MM.1S (cell line): ENCODE results near the gene SRA1.
"Not testable (repeated sequence)": the region's sequence is repeated elsewhere in the genome, so short reads cannot be mapped to it uniquely, and the experiment has no call there.

Experiments
- DNase-seq: peaks from one replicate; pipeline ENCODE4 v3.0.0-alpha.2; 2015
- H2AFZ ChIP-seq: fragments of 300-600 bp; sonication (generic); 2 replicates; pipeline ENCODE4 v1.6.0; 2016; ENCODE audit warnings: antibody characterized with exemption, low read length
- H3F3A ChIP-seq: fragments of 300-600 bp; sonication (generic); 2 replicates; pipeline ENCODE4 v1.6.1; 2016; ENCODE audit warnings: mild to moderate bottlenecking, antibody characterized with exemption, low read length, moderate library complexity, mixed read lengths; ENCODE audit not compliant: insufficient read depth
- H3K27ac ChIP-seq: fragments of 300-600 bp; sonication (generic); 2 replicates; pipeline ENCODE4 v1.5.1; 2016; ENCODE audit warnings: mild to moderate bottlenecking, low read length
- H3K27me3 ChIP-seq: fragments of 300-600 bp; sonication (generic); replicated peaks from 2 replicates; pipeline ENCODE4 v1.6.0; 2016; ENCODE audit warnings: low read length; ENCODE audit not compliant: insufficient read depth
- H3K36me3 ChIP-seq: fragments of 300-600 bp; sonication (generic); replicated peaks from 2 replicates; pipeline ENCODE4 v1.6.1; 2016; ENCODE audit warnings: mild to moderate bottlenecking, low read length, mixed read lengths; ENCODE audit not compliant: insufficient read depth
- H3K4me1 ChIP-seq: fragments of 300-600 bp; sonication (generic); 2 replicates; pipeline ENCODE4 v1.6.1; 2016; ENCODE audit warnings: low read length, mixed read lengths
- H3K4me2 ChIP-seq: fragments of 300-600 bp; sonication (generic); 2 replicates; pipeline ENCODE4 v1.6.0; 2016; ENCODE audit warnings: low read depth, low read length
- H3K4me3 ChIP-seq: fragments of 300-600 bp; sonication (generic); 2 replicates; pipeline ENCODE4 v1.5.1; 2016; ENCODE audit warnings: low read length, mixed read lengths
- H3K79me2 ChIP-seq: fragments of 300-600 bp; sonication (generic); 2 replicates; pipeline ENCODE4 v1.6.1; 2016; ENCODE audit warnings: mixed run types, low read length, mixed read lengths
- H3K9ac ChIP-seq: fragments of 300-600 bp; sonication (generic); 2 replicates; pipeline ENCODE4 v1.6.1; 2016; ENCODE audit warnings: low read length, mixed read lengths
- H3K9me2 ChIP-seq: fragments of 300-600 bp; sonication (generic); replicated peaks from 2 replicates; pipeline ENCODE4 v1.6.1; 2016; ENCODE audit warnings: mild to moderate bottlenecking, low read length, mixed read lengths; ENCODE audit not compliant: insufficient read depth
- H3K9me3 ChIP-seq: fragments of 300-600 bp; sonication (generic); replicated peaks from 2 replicates; pipeline ENCODE4 v1.6.1; 2016; ENCODE audit warnings: mild to moderate bottlenecking, low read length, mixed read lengths; ENCODE audit not compliant: insufficient read depth
- H4K20me1 ChIP-seq: fragments of 300-600 bp; sonication (generic); 2 replicates; pipeline ENCODE4 v1.6.1; 2016; ENCODE audit warnings: mild to moderate bottlenecking, low read length, moderate library complexity, mixed read lengths; ENCODE audit not compliant: insufficient read depth
- EZH2 ChIP-seq: fragments of 300-600 bp; sonication (generic); optimal IDR thresholded peaks from 2 replicates; pipeline ENCODE3; 2017; ENCODE audit warnings: low read depth, mild to moderate bottlenecking, antibody characterized with exemption, low read length, mixed read lengths
- EZH2phosphoT487 ChIP-seq: fragments of 300-600 bp; sonication (generic); IDR thresholded peaks from 2 replicates; pipeline ENCODE4 v1.6.1; 2018; ENCODE audit warnings: antibody characterized with exemption, low read length
- TF ChIP-seq, protein P1 (sequence below): fragments of 300-600 bp; sonication (generic); IDR thresholded peaks from 2 replicates; pipeline ENCODE4 v1.5.1; 2016; ENCODE audit warnings: antibody characterized with exemption, low read length, mixed read lengths

Gene SRA1

DNA sequence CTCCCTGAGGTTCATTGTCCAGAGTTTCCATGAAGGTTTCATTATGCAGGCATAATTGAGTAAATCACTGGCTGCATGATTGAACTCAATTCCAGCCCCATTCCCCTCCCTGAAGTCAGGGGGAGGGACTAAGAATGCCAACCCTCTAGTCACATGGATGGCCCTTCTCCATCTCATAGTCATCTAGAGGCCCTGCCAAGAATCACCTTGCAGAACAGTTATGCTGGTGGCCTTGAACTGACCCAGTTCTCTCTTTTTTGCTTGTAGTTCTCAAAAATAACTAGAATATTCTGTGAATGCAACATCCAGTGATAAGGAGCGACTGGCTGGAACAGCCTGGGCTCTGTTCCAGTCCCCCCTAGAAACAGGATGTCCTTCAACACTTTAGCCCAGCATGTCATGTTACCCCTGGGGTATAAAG is 39.1 kb upstream of the SRA1 start:
- Histone ChIP-seq H3K79me2 (no peaks in the 10 kb centered on the region), H4K20me1 (no peaks in the 10 kb centered on the region), H3K4me3 (no peak overlapping the region), H3F3A (no peaks in the 10 kb centered on the region), H3K36me3 (no peaks in the 10 kb centered on the region), H3K4me1 (no peaks in the 10 kb centered on the region), H3K4me2 (no peak overlapping the region), H3K9me2 (no peaks in the 10 kb centered on the region), H3K27me3 (no peaks in the 10 kb centered on the region), H2AFZ (no peak overlapping the region), H3K9ac (no peak overlapping the region), H3K9me3 (no peaks in the 10 kb centered on the region), H3K27ac (no peak overlapping the region)
- TF ChIP-seq, protein P1, sequence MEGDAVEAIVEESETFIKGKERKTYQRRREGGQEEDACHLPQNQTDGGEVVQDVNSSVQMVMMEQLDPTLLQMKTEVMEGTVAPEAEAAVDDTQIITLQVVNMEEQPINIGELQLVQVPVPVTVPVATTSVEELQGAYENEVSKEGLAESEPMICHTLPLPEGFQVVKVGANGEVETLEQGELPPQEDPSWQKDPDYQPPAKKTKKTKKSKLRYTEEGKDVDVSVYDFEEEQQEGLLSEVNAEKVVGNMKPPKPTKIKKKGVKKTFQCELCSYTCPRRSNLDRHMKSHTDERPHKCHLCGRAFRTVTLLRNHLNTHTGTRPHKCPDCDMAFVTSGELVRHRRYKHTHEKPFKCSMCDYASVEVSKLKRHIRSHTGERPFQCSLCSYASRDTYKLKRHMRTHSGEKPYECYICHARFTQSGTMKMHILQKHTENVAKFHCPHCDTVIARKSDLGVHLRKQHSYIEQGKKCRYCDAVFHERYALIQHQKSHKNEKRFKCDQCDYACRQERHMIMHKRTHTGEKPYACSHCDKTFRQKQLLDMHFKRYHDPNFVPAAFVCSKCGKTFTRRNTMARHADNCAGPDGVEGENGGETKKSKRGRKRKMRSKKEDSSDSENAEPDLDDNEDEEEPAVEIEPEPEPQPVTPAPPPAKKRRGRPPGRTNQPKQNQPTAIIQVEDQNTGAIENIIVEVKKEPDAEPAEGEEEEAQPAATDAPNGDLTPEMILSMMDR: no peak
- TF ChIP-seq EZH2: no peak
- no peak for DNase-seq

DNA sequence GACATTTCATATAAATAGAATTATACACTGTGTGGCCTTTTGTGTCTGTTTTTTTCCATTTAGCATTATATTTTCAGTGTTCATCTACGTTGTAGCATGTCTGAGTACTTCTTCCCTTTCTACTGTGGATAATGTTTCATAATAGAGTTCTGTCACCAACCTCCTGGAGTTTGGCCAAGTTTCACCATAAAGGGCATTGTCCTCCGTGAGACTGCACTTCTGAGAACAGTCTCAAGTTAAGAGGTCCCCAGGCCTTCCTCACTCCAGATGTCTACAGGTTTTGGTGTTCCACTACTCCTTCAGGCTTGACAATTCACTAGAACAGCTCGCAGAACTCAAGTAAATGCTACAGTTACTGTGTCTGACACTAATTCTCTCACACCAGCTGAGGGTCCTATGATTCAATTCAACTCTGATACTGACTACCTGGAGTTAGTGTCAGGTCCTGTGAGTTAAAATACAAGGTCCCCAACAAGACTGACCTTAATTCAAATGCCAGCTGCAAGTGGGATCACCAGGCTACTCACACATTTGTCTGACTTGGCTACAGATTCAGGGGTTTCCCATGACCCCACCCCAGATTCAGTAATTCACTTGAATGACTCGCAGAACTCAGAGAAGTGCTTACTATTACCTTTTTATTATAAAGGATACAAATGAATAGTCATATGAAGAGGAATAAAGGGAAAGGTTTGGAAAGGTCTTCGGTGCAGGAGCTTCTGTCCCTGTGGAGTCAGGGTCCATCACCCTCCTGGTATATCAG is 38.4 kb upstream of the SRA1 start:
- Histone ChIP-seq H3K4me2 (no peak overlapping the region), H3K27me3 (no peaks in the 10 kb centered on the region), H3K4me3 (no peak overlapping the region), H4K20me1 (no peaks in the 10 kb centered on the region), H3K9me3 (no peaks in the 10 kb centered on the region), H3K79me2 (no peaks in the 10 kb centered on the region), H3K9ac (no peak overlapping the region), H3K27ac (no peak overlapping the region), H2AFZ (no peak overlapping the region), H3K4me1 (no peaks in the 10 kb centered on the region), H3K9me2 (no peaks in the 10 kb centered on the region), H3F3A (no peaks in the 10 kb centered on the region), H3K36me3 (no peaks in the 10 kb centered on the region)
- no peak for DNase-seq
- TF ChIP-seq EZH2phosphoT487 (no peak), EZH2 (no peak)
- TF ChIP-seq, protein P1: no peak

DNA sequence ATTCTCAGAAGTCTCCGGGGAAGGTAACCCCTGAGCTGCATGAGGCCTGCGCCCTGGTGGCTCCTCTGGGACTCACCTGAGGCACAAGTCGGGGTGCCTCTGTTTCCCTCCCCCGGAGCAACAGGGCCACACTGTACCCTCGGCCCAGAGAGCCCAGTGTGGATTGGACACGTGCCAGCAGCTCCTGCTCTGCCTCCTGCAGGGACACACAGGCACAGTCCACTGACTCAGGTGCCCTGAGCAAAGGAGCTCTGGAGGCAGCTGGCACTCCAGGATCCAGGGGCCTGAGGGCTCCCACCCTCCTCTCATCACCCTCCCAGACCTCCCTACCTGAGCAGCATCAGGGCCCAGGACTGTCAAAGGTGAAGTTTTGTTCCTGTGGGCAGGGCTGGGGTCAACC is 36.9 kb upstream of the SRA1 start:
- Histone ChIP-seq H3K79me2 (no peaks in the 10 kb centered on the region), H3F3A (no peaks in the 10 kb centered on the region), H4K20me1 (no peaks in the 10 kb centered on the region), H3K36me3 (no peaks in the 10 kb centered on the region), H3K9ac (no peak overlapping the region), H3K4me2 (no peak overlapping the region), H3K4me3 (no peak overlapping the region), H3K4me1 (peaks cover 10% of the 10 kb centered on the region), H3K9me2 (no peaks in the 10 kb centered on the region), H3K27me3 (no peaks in the 10 kb centered on the region), H3K27ac (no peak overlapping the region), H2AFZ (no peak overlapping the region), H3K9me3 (no peaks in the 10 kb centered on the region)
- TF ChIP-seq EZH2 (no peak), EZH2phosphoT487 (no peak)
- TF ChIP-seq, protein P1: no peak
- no peak for DNase-seq

DNA sequence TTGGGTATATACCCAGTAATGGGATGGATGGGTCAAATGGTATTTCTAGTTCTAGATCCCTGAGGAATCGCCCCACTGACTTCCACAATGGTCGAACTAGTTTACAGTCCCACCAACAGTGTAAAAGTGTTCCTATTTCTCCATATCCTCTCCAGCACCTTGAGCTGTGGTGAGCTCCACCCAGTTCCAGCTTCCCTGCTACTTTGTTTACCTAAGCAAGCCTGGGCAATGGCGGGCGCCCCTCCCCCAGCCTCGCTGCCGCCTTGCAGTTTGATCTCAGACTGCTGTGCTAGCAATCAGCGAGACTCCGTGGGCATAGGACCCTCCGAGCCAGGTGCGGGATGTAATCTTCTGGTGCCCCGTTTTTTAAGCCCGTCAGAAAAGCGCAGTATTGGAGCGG is 35.8 kb upstream of the SRA1 start:
- H3K79me2 ChIP-seq, H3K4me2 ChIP-seq, H2AFZ ChIP-seq, H3K4me3 ChIP-seq, H3K9ac ChIP-seq, H3K27ac ChIP-seq, H3K9me2 ChIP-seq, DNase-seq, H3F3A ChIP-seq, H4K20me1 ChIP-seq, H3K27me3 ChIP-seq, H3K36me3 ChIP-seq, H3K9me3 ChIP-seq: not testable (repeated sequence)
- H3K4me1 ChIP-seq: peaks cover 16% of the 10 kb centered on the region
